HG03066 (cell line): Measurements from ENCODE around the gene PARG.
"Not testable (repeated sequence)": the region's sequence is repeated elsewhere in the genome, so short reads cannot be mapped to it uniquely, and the experiment has no call there.

ENCODE experiments used
- ATAC-seq: cut with Tn5 transposase; IDR thresholded peaks from one replicate; pipeline ENCODE4 v1.9.1; 2021; ENCODE audit warnings: low read depth; ENCODE audit not compliant: unreplicated experiment

Gene PARG

GRCh38 chr10:49908290-49909080, 33.3 kb downstream of the PARG start:
- ATAC-seq: not testable (repeated sequence)

GRCh38 chr10:49903829-49904228, 38.0 kb downstream of the PARG start:
- not testable (repeated sequence) for ATAC-seq

- not testable (repeated sequence) for ATAC-seq
These were observed 41.4 kb downstream of the PARG start for GRCh38 chr10:49900406-49900805.

GRCh38 chr10:49899999-49900398, 41.8 kb downstream of the PARG start:
- ATAC-seq: not testable (repeated sequence)

GRCh38 chr10:49890025-49890424, 51.8 kb downstream of the PARG start:
- not testable (repeated sequence) for ATAC-seq

- not testable (repeated sequence) for ATAC-seq
These were observed 57.0 kb downstream of the PARG start for GRCh38 chr10:49884739-49885331.

- not testable (repeated sequence) for ATAC-seq
These were observed 58.0 kb downstream of the PARG start for GRCh38 chr10:49883852-49884251.

- not testable (repeated sequence) for ATAC-seq
These were observed 59.5 kb downstream of the PARG start for GRCh38 chr10:49882327-49882726.

GRCh38 chr10:49872740-49873139, 69.1 kb downstream of the PARG start:
- ATAC-seq: not testable (repeated sequence)

- not testable (repeated sequence) for ATAC-seq
These were observed 70.4 kb downstream of the PARG start for GRCh38 chr10:49871462-49871861.

GRCh38 chr10:49859933-49860332, 81.9 kb downstream of the PARG start:
- not testable (repeated sequence) for ATAC-seq

- ATAC-seq: not testable (repeated sequence)
These were observed 83.0 kb downstream of the PARG start for GRCh38 chr10:49858697-49859382.

GRCh38 chr10:49849520-49849919, 92.3 kb downstream of the PARG start:
- not testable (repeated sequence) for ATAC-seq

- no peak for ATAC-seq
These were observed 96.8 kb downstream of the PARG start for GRCh38 chr10:49844775-49845595.

- not testable (repeated sequence) for ATAC-seq
These were observed 99.5 kb downstream of the PARG start for GRCh38 chr10:49842333-49842628.

GRCh38 chr10:49841615-49842332, 100.1 kb downstream of the PARG start:
- no peak for ATAC-seq

- ATAC-seq: no peak
These were observed 104.1 kb downstream of the PARG start for GRCh38 chr10:49837685-49838084.

- no peak for ATAC-seq
These were observed 104.8 kb downstream of the PARG start for GRCh38 chr10:49837051-49837478.

GRCh38 chr10:49834976-49835375, 106.9 kb downstream of the PARG start:
- no peak for ATAC-seq

GRCh38 chr10:49834201-49834600, 107.6 kb downstream of the PARG start:
- no peak for ATAC-seq
